ENCODE measurements around the gene ATP5F1D. TPM values are rescaled to one million over a fixed set of nuclear protein-coding genes. Genes with fewer than 3 reads are reported as not detected.
A peak's percentile ranks its signal among the peaks of the same experiment; 100 is the strongest.

The ATP5F1D gene
- total and polyA plus RNA-seq, 2 experiments from 2014 or later: 139 to 396 TPM

DNA sequence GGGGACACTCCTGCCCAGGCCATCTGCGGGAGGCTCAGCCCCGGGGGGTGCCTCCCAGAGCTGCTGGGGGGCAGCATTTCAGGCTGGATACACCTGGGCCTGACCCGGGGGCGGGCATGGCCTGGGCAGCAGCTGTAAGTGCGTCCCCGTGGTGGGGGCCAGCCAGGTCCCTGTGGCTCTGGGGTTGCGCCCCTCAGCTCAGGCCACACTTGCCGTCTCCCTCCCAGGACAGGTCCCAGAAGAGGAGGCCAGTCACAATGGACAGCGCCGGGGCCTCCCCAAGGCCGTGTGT is 15.4 kb upstream of the ATP5F1D start (continued):
- no peak for TF ChIP-seq ZNF462 (CRISPR knock-in tag; IDR thresholded peaks at IDR 0.05)

DNA sequence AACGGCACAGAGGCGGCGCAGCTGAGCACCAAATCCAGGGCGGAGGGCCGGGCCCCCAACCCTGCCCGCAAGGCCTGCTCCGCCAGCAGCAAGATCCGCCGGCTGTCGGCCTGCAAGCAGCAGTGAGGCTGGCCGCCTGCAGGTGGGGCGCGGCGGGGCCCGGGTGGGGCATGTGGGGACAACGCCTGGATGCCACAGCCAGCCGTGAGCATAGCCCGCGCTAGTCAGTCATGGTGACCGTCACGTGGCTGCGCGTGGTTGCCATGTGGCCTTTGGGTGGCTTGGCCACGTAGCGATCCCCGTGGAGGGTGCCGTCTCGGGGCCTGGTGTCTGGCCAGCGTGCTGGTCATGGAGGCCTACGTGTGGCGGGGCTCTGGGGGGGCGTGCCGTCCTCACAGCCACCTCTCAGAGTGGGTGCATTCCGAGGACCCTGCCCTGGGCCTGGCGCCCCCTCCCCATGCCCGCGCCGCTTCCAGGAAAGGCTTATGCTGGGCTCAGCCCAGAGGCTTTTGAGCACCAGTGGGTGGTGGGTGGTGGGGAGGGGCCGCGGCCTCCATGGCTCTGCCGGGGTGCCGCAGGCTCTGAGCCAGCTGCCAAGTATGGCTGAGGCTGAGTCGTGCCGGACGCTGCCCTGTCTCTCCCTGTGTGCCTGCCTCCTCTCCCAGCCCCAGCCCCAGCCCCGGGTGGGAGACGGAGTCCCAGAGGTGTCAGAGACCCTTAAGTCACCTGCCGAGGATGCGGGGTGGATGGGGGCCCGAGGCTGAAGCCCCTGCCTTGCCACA is 14.8 kb upstream of the ATP5F1D start:
- Mint-ChIP-seq H3K4me3 (no peak overlapping the region), H3K36me3 (ENCODE audit: low read depth) (peaks cover 4% of the 10 kb centered on the region; the same call in 2 of the 3 replicates), H3K27ac (no peak overlapping the region), H3K4me1 (no peaks in the 10 kb centered on the region), H3K27me3 (ENCODE audit: insufficient read depth, low read depth, poor library complexity) (peaks cover 7% of the 10 kb centered on the region), H3K9me3 (no peaks in the 10 kb centered on the region)
- Histone ChIP-seq H4K20me1 (replicated peaks; ENCODE audit: insufficient read depth) (no peaks in the 10 kb centered on the region; the same call in 1 of the 2 replicates), H3K27me3 (ENCODE audit: insufficient read depth) (no peaks in the 10 kb centered on the region), H3K4me1 (ENCODE audit: insufficient read depth) (no peaks in the 10 kb centered on the region), H2AFZ (no peak overlapping the region), H3K27ac (ENCODE audit: low read depth) (no peak overlapping the region), H3K4me3 (no peak overlapping the region), H3K9me2 (ENCODE audit: insufficient read depth) (no peaks in the 10 kb centered on the region), H3K36me3 (ENCODE audit: insufficient read depth) (no peaks in the 10 kb centered on the region), H3K4me2 (no peak overlapping the region), H3F3A (replicated peaks; ENCODE audit: low read depth) (peaks cover 25% of the 10 kb centered on the region; the same call in 1 of the 2 replicates), H3K79me2 (replicated peaks; ENCODE audit: insufficient read depth) (0 out of 2 replicates have a peak, but pooled peaks cover 6% of the 10 kb centered on the region)
- TF ChIP-seq EZH2 (IDR thresholded peaks at IDR 0.05; ENCODE audit: low read depth, unreplicated experiment) (no peak), EZH2phosphoT487 (IDR thresholded peaks at IDR 0.05; ENCODE audit: unreplicated experiment) (no peak)
- DNase-seq (ENCODE audit: low spot score) (no peak), ATAC-seq (peak; percentile 2; the same call in 1 of the 3 replicates)

All from GM23338 (cell line).